Astrocyte of the spinal cord (primary cell): ENCODE measurements around the gene AP3D1.

Experiments used
- DNase-seq: peaks from one replicate; pipeline ENCODE4 v3.0.0; 2011; ENCODE audit warnings: low read depth, low spot score
- H3K4me3 ChIP-seq: 2 replicates; pipeline ENCODE4 v1.5.1; 2011; ENCODE audit warnings: low read depth, mild to moderate bottlenecking, low read length, moderate library complexity
- in situ Hi-C: cut with HindIII; loops from 2 replicates; pipeline ENCODE4 v1.10.0; 2017; ENCODE audit warnings: low sequenced_read_pairs
- TF ChIP-seq, protein P1 (sequence below): IDR thresholded peaks from 2 replicates; pipeline ENCODE4 v1.5.1; 2012; ENCODE audit warnings: low read depth, mild to moderate bottlenecking, low read length, inconsistent platforms

AP3D1 gene

DNA sequence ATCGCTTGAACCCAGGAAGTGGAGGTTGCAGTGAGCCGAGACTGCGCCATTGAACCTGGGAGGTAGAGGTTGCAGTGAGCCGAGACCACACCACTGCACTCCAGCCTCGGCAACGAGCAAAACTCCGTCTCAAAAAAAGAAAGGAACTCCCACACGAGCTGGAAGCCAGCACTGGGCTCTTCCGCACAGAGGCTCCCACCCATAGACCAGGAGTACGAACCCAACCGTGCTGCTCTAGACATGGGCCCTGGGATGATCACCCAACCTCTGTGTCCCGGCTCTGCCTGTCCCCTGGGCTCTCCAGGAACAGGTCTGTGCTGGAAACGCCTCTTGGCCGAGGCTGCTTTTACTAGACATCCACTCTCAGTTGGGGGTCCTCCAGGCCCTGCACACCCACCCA is 24.4 kb upstream of the AP3D1 start:
- no peak overlapping the region for H3K4me3 ChIP-seq
- TF ChIP-seq, protein P1, sequence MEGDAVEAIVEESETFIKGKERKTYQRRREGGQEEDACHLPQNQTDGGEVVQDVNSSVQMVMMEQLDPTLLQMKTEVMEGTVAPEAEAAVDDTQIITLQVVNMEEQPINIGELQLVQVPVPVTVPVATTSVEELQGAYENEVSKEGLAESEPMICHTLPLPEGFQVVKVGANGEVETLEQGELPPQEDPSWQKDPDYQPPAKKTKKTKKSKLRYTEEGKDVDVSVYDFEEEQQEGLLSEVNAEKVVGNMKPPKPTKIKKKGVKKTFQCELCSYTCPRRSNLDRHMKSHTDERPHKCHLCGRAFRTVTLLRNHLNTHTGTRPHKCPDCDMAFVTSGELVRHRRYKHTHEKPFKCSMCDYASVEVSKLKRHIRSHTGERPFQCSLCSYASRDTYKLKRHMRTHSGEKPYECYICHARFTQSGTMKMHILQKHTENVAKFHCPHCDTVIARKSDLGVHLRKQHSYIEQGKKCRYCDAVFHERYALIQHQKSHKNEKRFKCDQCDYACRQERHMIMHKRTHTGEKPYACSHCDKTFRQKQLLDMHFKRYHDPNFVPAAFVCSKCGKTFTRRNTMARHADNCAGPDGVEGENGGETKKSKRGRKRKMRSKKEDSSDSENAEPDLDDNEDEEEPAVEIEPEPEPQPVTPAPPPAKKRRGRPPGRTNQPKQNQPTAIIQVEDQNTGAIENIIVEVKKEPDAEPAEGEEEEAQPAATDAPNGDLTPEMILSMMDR, result no peak
- no peak for DNase-seq
- in situ Hi-C loops, result no loop called here

DNA sequence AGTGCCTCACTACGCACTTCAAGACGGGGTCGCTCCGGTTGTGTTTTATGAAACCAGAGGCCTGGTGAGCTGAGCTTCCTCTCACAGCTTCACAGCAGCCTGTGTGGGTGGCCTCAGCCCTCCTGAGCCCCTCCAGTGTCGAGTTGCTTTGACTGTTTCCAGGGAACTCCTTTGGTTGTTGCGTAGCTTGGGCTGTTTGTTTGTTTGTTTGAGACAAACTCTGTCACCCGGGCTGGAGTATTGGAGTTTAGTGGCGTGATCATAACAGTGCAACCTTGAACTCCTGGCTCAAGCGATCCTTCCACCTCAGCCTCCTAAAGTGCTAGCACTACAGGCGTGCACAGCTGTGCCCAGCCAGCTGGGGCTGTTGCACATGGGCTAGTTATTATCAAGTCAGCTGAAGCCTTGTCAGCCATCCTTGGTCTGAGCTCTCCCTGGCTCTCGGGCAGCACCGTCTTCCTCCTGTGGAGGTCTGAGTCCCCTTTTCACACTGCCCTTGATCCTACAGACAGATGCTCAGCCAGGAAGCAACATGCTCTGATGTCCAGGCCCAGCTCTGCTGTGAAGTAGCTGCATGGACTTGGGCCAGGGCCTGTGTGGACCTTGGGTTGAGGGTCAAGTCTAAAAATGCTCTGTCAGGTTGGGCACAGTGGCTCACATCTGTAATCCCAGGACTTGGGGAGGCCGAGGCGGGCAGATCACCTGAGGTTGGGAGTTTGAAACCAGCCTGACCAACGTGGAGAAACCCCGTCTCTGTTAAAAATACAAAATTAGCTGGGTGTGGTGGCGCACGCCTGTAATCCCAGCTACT is 22.6 kb upstream of the AP3D1 start:
- H3K4me3 ChIP-seq, result no peak overlapping the region
- in situ Hi-C loops, result no loop called here
- DNase-seq, result no peak
- TF ChIP-seq, protein P1, result no peak

DNA sequence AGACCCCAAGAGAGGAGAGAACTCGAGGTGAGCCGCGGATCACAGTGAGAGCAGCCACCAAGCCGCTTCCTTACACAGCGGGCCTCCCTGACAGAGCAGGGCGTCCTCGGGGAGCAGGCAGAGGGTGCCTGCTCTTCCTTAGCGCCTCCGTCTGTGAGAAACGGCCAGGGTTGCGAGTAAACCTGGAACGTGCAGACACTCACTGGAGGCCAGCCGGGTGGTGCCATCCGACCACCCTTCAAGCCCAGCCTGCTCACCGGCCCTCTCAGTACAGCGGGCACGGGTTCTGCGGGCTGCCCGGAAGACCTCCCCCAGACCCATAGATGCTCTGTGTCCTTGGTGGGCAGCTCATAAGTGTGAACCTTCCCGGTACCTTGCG is 22.0 kb upstream of the AP3D1 start:
- H3K4me3 ChIP-seq, result no peak overlapping the region
- in situ Hi-C loops, result no loop called here
- TF ChIP-seq, protein P1, result no peak
- no peak for DNase-seq

DNA sequence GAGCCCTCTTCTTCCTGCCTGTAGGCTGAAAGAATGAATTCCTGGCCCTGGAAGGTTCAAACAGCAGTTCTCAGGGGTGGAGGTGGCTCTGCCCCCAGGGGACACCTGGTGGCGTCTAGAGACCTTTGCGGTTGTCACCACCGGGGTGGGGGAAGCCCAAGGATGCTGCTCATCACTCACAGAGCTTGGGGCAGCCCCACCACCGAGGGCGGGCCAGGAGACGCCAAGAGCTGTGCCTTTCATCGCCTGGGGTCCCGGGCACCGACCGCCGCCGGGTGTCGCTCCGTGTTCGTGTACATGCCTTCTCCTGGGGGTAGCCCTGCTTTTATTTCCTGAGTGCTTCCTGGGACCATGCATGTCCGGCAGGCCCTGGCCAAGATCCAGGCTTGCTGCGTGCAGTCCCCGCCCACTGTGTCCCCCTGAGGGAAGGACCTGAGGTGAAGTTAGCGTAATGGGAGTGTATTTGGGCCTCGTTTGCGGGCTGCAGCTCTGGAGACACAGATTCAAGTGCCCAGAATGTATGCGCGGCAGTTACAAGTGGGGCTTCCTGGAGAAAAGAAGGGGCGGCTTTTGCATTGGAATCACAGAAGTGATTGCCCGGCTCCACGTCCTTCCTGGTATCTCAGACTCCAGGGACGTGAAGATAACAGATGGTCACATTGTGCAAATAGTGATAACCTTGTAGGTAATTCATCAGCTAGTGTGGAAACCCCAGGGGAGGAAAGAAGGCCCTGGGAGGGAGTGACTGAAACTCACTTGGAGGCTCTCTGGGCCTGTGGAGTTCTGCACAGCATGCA is 20.2 kb upstream of the AP3D1 start:
- no peak overlapping the region for H3K4me3 ChIP-seq
- in situ Hi-C loops, result no loop called here
- no peak for DNase-seq
- TF ChIP-seq, protein P1, result peak; percentile 15

DNA sequence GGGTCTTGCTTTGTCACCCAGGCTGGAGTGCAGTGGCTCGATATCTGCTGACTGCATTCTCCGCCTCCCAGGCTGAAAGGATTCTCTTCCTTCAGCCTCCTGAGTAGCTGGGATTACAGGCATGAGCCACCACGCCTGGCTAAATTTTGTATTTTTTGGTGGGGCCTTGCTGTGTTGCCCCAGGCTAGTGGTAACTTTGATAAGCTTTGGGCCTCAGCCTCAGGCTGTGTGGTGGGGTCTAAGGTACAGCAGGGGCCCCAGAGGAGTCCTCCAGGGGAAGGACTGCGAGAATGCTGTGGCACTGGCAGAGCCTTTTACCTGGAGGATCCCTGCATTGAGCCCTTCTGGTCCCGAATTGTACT is 19.6 kb upstream of the AP3D1 start:
- TF ChIP-seq, protein P1, result no peak
- DNase-seq, result no peak
- H3K4me3 ChIP-seq, result no peak overlapping the region
- in situ Hi-C loops, result no loop called here

DNA sequence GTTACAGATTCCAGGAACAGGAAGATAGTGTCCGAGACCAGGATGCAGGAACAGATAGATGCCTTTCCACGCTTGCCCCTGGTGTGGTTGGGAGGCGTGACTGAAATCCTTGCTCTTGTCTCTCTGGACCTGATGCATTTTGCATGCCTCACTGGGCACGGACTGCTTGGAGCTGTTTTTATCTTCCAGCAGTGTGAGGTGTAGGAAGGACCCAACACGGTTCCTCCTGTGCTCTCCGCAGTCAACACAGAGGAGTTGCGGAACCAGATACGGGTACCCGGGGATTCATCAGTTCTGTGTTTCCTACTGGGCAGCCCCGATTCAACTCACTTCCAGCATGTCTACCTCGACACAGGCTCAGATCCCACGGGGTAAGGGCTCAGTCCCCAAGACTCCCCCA is 18.9 kb upstream of the AP3D1 start:
- DNase-seq, result no peak
- TF ChIP-seq, protein P1, result no peak
- H3K4me3 ChIP-seq, result no peak overlapping the region
- in situ Hi-C loops, result no loop called here
